Heart right ventricle (tissue), 16 donors: ENCODE results near the gene RALGPS1. TPM values are rescaled to one million over a fixed set of nuclear protein-coding genes. Genes with fewer than 3 reads are reported as not detected.

Experiments
- ATAC-seq, 8 donors: fragments of 200-7000 bp; cut with Tn5 transposase; one replicate each; pipeline ENCODE4 v1.9.1; 2020; ENCODE audit warnings: mild to moderate bottlenecking in 8 of 8, moderate library complexity in 8 of 8, moderate number of reproducible peaks in 1 of 8
- DNase-seq, 2 donors: peaks; one replicate each; pipeline ENCODE4 v3.0.0-alpha.2; 2020
- H3K27ac ChIP-seq, 10 donors: fragments of 200-600 bp; sonication (generic) in 2 of 10; one replicate each; pipeline versions ENCODE4 v1.5.0 to v1.8.0; 2020 to 2022; ENCODE audit warnings: mild to moderate bottlenecking in 3 of 10
- H3K27me3 ChIP-seq, 7 donors: fragments of 200-600 bp; one replicate each; pipeline ENCODE4 v1.8.0; 2021 to 2022; ENCODE audit warnings: mild to moderate bottlenecking in 2 of 7
- H3K36me3 ChIP-seq, 9 donors: fragments of 200-600 bp; sonication (generic) in 1 of 9; one replicate each; pipeline versions ENCODE4 v1.5.0 to v1.8.0; 2020 to 2022; ENCODE audit warnings: mild to moderate bottlenecking in 2 of 9
- H3K4me1 ChIP-seq, 9 donors: fragments of 200-600 bp; sonication (generic) in 1 of 9; one replicate each; pipeline versions ENCODE4 v1.5.0 to v1.8.0; 2020 to 2022; ENCODE audit warnings: mild to moderate bottlenecking in 4 of 9
- H3K4me3 ChIP-seq, 10 donors: fragments of 200-600 bp; sonication (generic) in 2 of 10; one replicate each; pipeline versions ENCODE4 v1.5.0 to v1.8.0; 2020 to 2022; ENCODE audit warnings: mild to moderate bottlenecking in 7 of 10, moderate library complexity in 2 of 10
- H3K9me3 ChIP-seq, 11 donors: fragments of 200-600 bp in 10 of 11; sonication (generic) in 2 of 11; one replicate each; pipeline versions ENCODE4 v1.5.0 to v1.8.0; 2013 to 2022; ENCODE audit warnings: mild to moderate bottlenecking in 2 of 11, control low read depth in 1 of 11, moderate library complexity in 1 of 11
- WGBS, 2 donors: extraction: QIAGEN DNeasy Blood & Tissue Kit; methylation state at CpG; one replicate each; pipeline ENCODE4 v1.1.7; 2013; ENCODE audit warnings: inconsistent platforms in 1 of 2; 5-methylcytosine and 5-hydroxymethylcytosine counted together
- intact Hi-C, 10 donors: fragments of 100-400 bp; cut with DNase I; formaldehyde crosslinking; loops; one replicate each; pipeline versions ENCODE4 v1.11.1 to v1.14.2; 2022
- polyA plus RNA-seq, 2 donors: library from polyadenylated mRNA; stranded (reverse); fragments of 200-250 nt; gene quantifications; one replicate each; pipeline ENCODE4 v1.2.3, GENCODE V29; 2013
- total RNA-seq, 10 donors: library from RNA; stranded (reverse); fragmentation: NEBNext Ultra II Directional in 3 of 10; extraction: Animal tissue kit (Norgen Biotek cat#: 25700) in 3 of 10; gene quantifications; one replicate each; pipeline versions ENCODE4 v1.2.1 to v1.2.4, GENCODE V29; 2021 to 2023
- TF ChIP-seq, protein P1 (sequence below), 9 donors: fragments of 200-600 bp; sonication (generic) in 2 of 9; IDR thresholded peaks; one replicate each; pipeline versions ENCODE4 v1.5.0 to v1.8.0; 2021 to 2022; ENCODE audit warnings: antibody characterized with exemption in 9 of 9, mild to moderate bottlenecking in 5 of 9, moderate library complexity in 1 of 9
- donor health status: Arrhythmogenic right ventricular cardiomyopathy.
- donor health status: ischemic (EF 13 %, LVEDD 7.1; RV severe dilation, severe dysfunction).
- donor health status: healthy with polysubstance abuse.
- donor health status: DM: no; HTN: yes; CAD: no.
- donor health status: DM: no; HTN: no; CAD: no.
- donor health status: ischemic (EF 25% LVEDD 6.9; RV normal size, moderate dysfunction).
- donor health status: ischemic (EF 25% LVEDD 5.7; RV mildly dilated, moderate dysfunction).
- donor health status: healthy.
- donor health status: DM: yes; HTN: yes; CAD: no.
- donor health status: Ischemic cardiomyopathy.
- donor health status: ischemic (EF 35%, LVEDD 5.7; RV mildly dilated, moderate dysfunction).
- donor health status: nonischemic (EF 11% LVEDD 7.7; RV severe dilation, severe dysfunction).
- donor health status: DM: yes; HTN: yes; CAD: no.
- donor health status: PGD.
- donor health status: ischemic (EF 29% LVEDD 5.4; RV normal size, mild dysfunction).
- donor health status: nonischemic (EF 23%, LVEDD 6.1; RV moderate dilation, normal function).

Gene RALGPS1
- total and polyA plus RNA-seq, 12 donors, result 4.2 to 25.0 (median 16.8) TPM

DNA sequence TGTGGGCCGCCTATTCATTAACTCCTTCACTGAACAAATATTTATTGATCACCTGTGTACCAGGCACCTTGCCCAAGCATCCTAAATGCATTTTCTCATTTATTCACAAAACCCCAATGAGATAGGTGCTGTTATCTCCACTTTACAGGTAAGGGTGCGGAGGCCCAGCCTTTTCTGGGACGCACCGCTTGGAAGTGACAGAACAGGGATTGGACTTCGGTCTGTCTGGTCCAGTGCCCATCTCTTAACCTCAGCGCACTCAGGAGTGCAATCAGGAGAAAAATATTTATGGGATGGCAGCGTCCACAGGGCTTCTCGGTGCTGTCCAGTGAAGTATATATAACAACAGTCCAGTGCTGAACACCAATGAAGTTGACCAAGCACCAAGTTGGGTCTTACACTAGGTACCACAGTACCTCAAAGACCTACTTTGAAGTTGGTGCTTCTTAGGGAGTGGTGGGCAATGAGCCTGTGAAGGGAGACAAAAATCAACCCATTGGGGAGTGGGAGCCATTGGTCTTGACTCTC is 331.1 kb downstream of the RALGPS1 start:
- Histone ChIP-seq H3K4me3 (peak overlapping the region; percentile 42 to 71 (median 60)), H3K36me3 (peaks cover 0 to 14% (median 0%) of the 10 kb centered on the region in 9 donors), H3K27me3 (no peaks in the 10 kb centered on the region), H3K9me3 (no peaks in the 10 kb centered on the region), H3K27ac (peak overlapping the region in 3 of 10 donors; percentile 65 to 81 (median 81)), H3K4me1 (peaks cover 0 to 29% (median 11%) of the 10 kb centered on the region in 9 donors)
- ATAC-seq (no peak), DNase-seq (no peak)
- WGBS, 2 donors, result 68 to 69% methylated on average over 8 of the region's 8 CpGs
- intact Hi-C loops, result loop anchor here in 2 of 10 donors (2.0 to 10.0 kb wide), 2 partner anchors 21 to 99 kb away; no protein-coding TSS in a partner anchor
- TF ChIP-seq, protein P1, sequence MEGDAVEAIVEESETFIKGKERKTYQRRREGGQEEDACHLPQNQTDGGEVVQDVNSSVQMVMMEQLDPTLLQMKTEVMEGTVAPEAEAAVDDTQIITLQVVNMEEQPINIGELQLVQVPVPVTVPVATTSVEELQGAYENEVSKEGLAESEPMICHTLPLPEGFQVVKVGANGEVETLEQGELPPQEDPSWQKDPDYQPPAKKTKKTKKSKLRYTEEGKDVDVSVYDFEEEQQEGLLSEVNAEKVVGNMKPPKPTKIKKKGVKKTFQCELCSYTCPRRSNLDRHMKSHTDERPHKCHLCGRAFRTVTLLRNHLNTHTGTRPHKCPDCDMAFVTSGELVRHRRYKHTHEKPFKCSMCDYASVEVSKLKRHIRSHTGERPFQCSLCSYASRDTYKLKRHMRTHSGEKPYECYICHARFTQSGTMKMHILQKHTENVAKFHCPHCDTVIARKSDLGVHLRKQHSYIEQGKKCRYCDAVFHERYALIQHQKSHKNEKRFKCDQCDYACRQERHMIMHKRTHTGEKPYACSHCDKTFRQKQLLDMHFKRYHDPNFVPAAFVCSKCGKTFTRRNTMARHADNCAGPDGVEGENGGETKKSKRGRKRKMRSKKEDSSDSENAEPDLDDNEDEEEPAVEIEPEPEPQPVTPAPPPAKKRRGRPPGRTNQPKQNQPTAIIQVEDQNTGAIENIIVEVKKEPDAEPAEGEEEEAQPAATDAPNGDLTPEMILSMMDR (IDR thresholded peaks at IDR 0.05), result no peak

DNA sequence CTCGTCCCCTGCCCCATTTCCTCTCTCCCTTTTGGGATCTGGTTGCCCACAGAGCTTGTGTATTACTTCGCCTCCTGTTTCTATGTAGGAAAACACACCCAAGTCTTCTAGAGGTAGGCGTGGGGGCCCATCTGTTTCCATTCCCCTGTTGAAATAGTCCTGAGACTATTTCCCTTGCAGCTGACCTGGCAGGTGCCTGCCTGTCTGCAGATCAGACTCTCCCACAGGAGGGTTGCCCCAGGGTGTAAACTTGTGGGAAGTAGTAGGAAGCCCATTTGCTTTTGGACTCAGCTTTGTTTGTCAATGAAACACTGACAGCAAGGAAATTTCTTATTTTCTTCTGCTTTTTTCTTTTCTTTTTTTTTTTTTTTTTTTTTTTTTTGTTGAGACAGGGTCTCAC is 333.7 kb downstream of the RALGPS1 start:
- intact Hi-C loops, result loop anchor here in 1 of 10 donors (10.0 kb wide), 1 partner anchor 97 kb away; no protein-coding TSS in a partner anchor

DNA sequence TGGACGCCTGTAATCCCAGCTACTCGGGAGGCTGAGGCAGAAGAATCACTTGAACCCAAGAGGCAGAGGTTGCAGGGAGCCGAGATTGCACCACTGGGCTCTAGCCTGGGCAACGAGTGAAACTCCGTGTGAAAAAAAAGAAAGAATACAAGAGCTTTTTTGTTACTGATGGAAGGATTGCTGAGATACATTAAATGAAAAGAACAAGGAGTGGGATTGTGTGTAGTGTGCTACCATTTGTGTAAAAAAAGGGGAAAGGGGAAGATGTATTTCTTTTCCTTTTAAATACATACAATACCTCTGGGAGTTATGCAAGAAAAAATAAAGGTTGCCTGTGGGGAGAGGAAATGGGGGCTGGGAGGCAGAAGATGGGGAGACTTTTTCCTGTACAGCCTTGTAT is 335.3 kb downstream of the RALGPS1 start:
- DNase-seq (no peak), ATAC-seq (no peak)
- H3K9me3 ChIP-seq, result no peaks in the 10 kb centered on the region
- H3K4me1 ChIP-seq, result peaks cover 0 to 27% (median 10%) of the 10 kb centered on the region in 9 donors
- intact Hi-C loops, result loop anchor here in 1 of 10 donors (10.0 kb wide), 1 partner anchor 95 kb away; no protein-coding TSS in a partner anchor
- H3K4me3 ChIP-seq, result no peak overlapping the region
- H3K27me3 ChIP-seq, result no peaks in the 10 kb centered on the region
- TF ChIP-seq, protein P1 (IDR thresholded peaks at IDR 0.05), result no peak
- 86 to 90% methylated on average over 5 of the region's 5 CpGs for WGBS, 2 donors
- no peaks in the 10 kb centered on the region for H3K36me3 ChIP-seq
- H3K27ac ChIP-seq, result peak overlapping the region in 5 of 10 donors; percentile 58 to 84 (median 72)

More for the DNA sequence above, 333.7 kb downstream of the RALGPS1 start:
- Histone ChIP-seq H3K27me3 (no peaks in the 10 kb centered on the region), H3K36me3 (peaks cover 0 to 10% (median 0%) of the 10 kb centered on the region in 9 donors), H3K9me3 (no peaks in the 10 kb centered on the region), H3K4me3 (no peak overlapping the region), H3K4me1 (peaks cover 0 to 33% (median 15%) of the 10 kb centered on the region in 9 donors), H3K27ac (no peak overlapping the region)
- DNase-seq (no peak), ATAC-seq (no peak)
- WGBS, 2 donors, result 85 to 94% methylated on average over 3 of the region's 3 CpGs
- TF ChIP-seq, protein P1 (IDR thresholded peaks at IDR 0.05), result no peak

DNA sequence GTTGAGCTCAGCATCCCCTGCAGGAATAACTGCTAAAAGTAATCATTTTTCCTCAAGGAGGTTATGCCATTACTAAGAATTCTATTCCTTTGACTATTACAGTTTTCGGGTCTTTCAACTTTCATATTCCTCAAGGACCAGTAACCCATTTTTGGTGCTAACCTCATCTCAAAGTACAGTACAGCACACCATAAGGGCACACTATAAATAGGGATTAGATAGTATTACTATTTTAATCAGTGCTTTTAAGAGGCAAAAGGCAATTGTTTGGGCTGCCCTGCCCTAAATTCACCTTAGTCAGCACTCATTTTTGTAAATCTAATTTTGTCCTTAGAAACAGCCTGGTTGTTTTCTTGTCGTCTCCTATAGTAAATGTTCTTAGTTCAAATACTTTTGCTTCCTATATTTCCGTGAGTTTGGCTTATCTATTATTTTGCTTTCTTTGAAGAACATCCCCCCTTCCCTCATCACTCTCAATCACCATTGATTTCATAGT is 336.4 kb downstream of the RALGPS1 start:
- Histone ChIP-seq H3K36me3 (no peaks in the 10 kb centered on the region), H3K27ac (peak overlapping the region; percentile 5 to 84 (median 68)), H3K4me1 (peaks cover 0 to 23% (median 2%) of the 10 kb centered on the region in 9 donors), H3K9me3 (no peaks in the 10 kb centered on the region), H3K27me3 (no peaks in the 10 kb centered on the region), H3K4me3 (no peak overlapping the region)
- TF ChIP-seq, protein P1 (IDR thresholded peaks at IDR 0.05), result no peak
- intact Hi-C loops, result no loop called here
- no peak for DNase-seq
- peak; percentile 72 to 94 (median 78) for ATAC-seq
- 44 to 62% methylated on average over 3 of the region's 3 CpGs for whole genome bisulfite sequencing, 2 donors
